Measurements from ENCODE around the gene FLT4. TPM values are rescaled to one million over a fixed set of nuclear protein-coding genes. Genes with fewer than 3 reads are reported as not detected.

Gene FLT4
- total RNA-seq, 1 experiment from 2014 or later: not detected

DNA sequence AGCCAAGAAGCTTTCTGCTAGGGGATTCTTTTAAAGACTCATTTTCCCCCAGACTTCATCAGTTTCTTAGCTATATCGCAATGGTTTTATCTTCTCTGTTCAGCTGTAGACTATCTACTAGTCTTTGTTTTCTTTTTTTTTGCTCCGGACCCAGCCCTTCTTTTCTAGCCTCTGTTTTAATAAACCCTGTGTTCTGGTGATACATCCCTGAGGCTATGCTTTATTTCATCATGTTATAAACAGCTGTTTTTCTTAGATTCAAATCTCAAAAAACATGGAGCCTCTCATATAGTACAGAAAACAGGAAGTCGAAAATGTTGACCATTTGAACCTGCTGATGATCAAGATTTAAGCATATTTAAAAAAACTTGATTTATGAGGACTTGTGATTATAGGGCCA is 95.9 kb downstream of the FLT4 start:
- BruUV-seq (replicated peaks): no TSS peak
- Histone ChIP-seq H3K4me3 (ENCODE audit: low read length) (no peak overlapping the region), H3K9me3 (ENCODE audit: low read length) (no peaks in the 10 kb centered on the region), H3K27ac (ENCODE audit: low read length) (no peak overlapping the region), H3K9ac (ENCODE audit: low read length) (no peak overlapping the region), H3K36me3 (ENCODE audit: low read depth, low read length) (peaks cover 4% of the 10 kb centered on the region), H3K27me3 (ENCODE audit: low read length) (no peaks in the 10 kb centered on the region), H3K4me2 (ENCODE audit: low read length) (no peak overlapping the region), H2AFZ (ENCODE audit: low read length) (no peak overlapping the region), H4K20me1 (ENCODE audit: low read length) (no peaks in the 10 kb centered on the region), H3K4me1 (ENCODE audit: insufficient read depth, low read length) (no peaks in the 10 kb centered on the region), H3K79me2 (ENCODE audit: low read length) (peaks cover 12% of the 10 kb centered on the region), H3F3A (ENCODE audit: low read length, unreplicated experiment) (no peaks in the 10 kb centered on the region), H3K9me2 (replicated peaks; ENCODE audit: low read length) (no peaks in the 10 kb centered on the region)
- POLR2A ChIA-PET (ENCODE audit: unreplicated experiment): no interaction called here
- no peak for ATAC-seq
- CTCF ChIA-PET: no interaction called here
- intact Hi-C loops (cut with micrococcal nuclease): no loop called here
- DNase-seq: no peak
- TF ChIP-seq, protein P1, sequence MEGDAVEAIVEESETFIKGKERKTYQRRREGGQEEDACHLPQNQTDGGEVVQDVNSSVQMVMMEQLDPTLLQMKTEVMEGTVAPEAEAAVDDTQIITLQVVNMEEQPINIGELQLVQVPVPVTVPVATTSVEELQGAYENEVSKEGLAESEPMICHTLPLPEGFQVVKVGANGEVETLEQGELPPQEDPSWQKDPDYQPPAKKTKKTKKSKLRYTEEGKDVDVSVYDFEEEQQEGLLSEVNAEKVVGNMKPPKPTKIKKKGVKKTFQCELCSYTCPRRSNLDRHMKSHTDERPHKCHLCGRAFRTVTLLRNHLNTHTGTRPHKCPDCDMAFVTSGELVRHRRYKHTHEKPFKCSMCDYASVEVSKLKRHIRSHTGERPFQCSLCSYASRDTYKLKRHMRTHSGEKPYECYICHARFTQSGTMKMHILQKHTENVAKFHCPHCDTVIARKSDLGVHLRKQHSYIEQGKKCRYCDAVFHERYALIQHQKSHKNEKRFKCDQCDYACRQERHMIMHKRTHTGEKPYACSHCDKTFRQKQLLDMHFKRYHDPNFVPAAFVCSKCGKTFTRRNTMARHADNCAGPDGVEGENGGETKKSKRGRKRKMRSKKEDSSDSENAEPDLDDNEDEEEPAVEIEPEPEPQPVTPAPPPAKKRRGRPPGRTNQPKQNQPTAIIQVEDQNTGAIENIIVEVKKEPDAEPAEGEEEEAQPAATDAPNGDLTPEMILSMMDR (conservative IDR thresholded peaks at IDR 0.05; ENCODE audit: low read depth, low read length): no peak
- no peak for TF ChIP-seq EZH2phosphoT487 (IDR thresholded peaks at IDR 0.05; ENCODE audit: borderline replicate concordance, low read length)

Other genes with a start within 250 kb of the FLT4 start
- gene CNOT6, start 155.2 kb downstream of the FLT4 start, total RNA-seq (2014; rRNA removed): 10.6 and 12.6 TPM in 2 replicates
- gene SCGB3A1, start 58.1 kb downstream of the FLT4 start, total RNA-seq (2014; rRNA removed): not detected in 2 replicates
- gene OR2Y1, start 90.5 kb upstream of the FLT4 start, total RNA-seq (2014; rRNA removed): not detected in 2 replicates
- 104 and 132 TPM in 2 replicates for gene MGAT1, start 153.2 kb upstream of the FLT4 start, total RNA-seq (2014; rRNA removed)
- 16.6 and 24.3 TPM in 2 replicates for gene ZFP62, start 211.7 kb upstream of the FLT4 start, total RNA-seq (2014; rRNA removed)
- 0.23 TPM in 1 of 2 replicates, not detected in the other for gene BTNL8, start 249.6 kb upstream of the FLT4 start, total RNA-seq (2014; rRNA removed)

Measured in PC-3 (cell line).